ENCODE data around the gene PPP2R2D.
"Not testable (repeated sequence)": the region's sequence is repeated elsewhere in the genome, so short reads cannot be mapped to it uniquely, and the experiment has no call there.

The PPP2R2D gene

DNA sequence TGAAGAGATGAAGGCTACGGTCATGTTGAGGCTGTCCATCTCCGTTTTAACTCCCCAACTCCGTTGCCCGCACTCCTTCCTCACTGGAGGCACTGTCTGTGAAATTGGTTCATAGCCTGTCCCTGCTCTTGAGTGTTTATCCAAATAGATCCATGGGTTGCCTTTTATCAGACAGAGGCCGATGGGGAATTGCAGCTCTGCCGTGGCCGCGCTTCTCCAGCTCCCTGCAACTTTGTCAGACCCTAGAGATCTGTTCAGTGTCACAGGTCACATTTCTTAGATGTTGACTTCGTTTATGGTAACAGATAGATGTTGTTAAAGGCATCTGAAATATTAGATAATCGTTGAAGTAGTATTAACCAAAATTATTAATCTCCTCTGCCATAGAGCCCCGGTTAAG lies 14.7 kb downstream of the PPP2R2D start:
- DNase-seq, result no peak
- no peak overlapping the region for H3K4me3 ChIP-seq (ENCODE audit: low read depth, low read length)
- TF ChIP-seq, protein P1, sequence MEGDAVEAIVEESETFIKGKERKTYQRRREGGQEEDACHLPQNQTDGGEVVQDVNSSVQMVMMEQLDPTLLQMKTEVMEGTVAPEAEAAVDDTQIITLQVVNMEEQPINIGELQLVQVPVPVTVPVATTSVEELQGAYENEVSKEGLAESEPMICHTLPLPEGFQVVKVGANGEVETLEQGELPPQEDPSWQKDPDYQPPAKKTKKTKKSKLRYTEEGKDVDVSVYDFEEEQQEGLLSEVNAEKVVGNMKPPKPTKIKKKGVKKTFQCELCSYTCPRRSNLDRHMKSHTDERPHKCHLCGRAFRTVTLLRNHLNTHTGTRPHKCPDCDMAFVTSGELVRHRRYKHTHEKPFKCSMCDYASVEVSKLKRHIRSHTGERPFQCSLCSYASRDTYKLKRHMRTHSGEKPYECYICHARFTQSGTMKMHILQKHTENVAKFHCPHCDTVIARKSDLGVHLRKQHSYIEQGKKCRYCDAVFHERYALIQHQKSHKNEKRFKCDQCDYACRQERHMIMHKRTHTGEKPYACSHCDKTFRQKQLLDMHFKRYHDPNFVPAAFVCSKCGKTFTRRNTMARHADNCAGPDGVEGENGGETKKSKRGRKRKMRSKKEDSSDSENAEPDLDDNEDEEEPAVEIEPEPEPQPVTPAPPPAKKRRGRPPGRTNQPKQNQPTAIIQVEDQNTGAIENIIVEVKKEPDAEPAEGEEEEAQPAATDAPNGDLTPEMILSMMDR (IDR thresholded peaks at IDR 0.05; ENCODE audit: low read depth, low read length), result no peak
- H3K9me3 ChIP-seq (ENCODE audit: severe bottlenecking), result no peaks in the 10 kb centered on the region
- H3K36me3 ChIP-seq, result no peaks in the 10 kb centered on the region; the same call in 1 of the 2 replicates
- no peaks in the 10 kb centered on the region for H3K27me3 ChIP-seq (ENCODE audit: insufficient read depth, low read depth, severe bottlenecking)
- H3K27ac ChIP-seq, result no peak overlapping the region

DNA sequence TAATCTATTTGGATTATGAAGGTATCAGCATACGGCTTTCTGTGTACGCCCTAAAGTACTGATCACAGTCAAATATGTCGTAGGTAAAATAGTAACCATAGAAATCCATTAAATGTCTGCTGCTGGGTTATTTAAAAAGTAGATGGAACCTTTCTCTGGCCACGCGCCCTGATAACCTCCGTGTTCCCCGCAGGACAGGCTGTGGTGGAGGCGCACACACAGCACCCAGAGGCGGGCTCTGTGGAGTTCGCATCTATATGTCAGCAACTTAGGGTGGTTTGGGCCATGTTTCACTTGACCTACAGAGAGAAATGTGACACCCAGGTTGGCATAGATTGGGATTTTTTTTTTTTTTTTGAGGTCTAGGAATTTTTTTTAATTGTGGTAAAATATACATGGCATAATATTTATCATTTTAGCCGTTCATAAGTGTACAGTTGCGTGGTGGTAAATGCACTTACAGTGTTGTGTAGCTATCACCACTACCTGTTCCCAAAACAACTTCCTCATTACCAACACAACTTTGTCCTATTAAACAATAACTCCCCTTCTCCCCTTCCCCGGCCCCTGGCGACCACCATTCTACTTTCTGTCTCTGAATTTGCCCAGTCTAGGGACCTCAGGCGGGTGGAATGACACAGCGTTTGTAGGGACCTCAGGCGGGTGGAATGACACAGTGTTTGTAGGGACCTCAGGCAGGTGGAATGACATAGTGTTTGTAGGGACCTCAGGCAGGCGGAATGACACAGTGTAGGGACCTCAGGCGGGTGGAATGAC lies 15.4 kb downstream of the PPP2R2D start:
- no peaks in the 10 kb centered on the region for H3K9me3 ChIP-seq (ENCODE audit: severe bottlenecking)
- DNase-seq, result no peak
- TF ChIP-seq, protein P1 (IDR thresholded peaks at IDR 0.05; ENCODE audit: low read depth, low read length), result no peak
- no peak overlapping the region for H3K27ac ChIP-seq
- no peaks in the 10 kb centered on the region for H3K27me3 ChIP-seq (ENCODE audit: insufficient read depth, low read depth, severe bottlenecking)
- H3K36me3 ChIP-seq, result no peaks in the 10 kb centered on the region; the same call in 1 of the 2 replicates
- no peak overlapping the region for H3K4me3 ChIP-seq (ENCODE audit: low read depth, low read length)

DNA sequence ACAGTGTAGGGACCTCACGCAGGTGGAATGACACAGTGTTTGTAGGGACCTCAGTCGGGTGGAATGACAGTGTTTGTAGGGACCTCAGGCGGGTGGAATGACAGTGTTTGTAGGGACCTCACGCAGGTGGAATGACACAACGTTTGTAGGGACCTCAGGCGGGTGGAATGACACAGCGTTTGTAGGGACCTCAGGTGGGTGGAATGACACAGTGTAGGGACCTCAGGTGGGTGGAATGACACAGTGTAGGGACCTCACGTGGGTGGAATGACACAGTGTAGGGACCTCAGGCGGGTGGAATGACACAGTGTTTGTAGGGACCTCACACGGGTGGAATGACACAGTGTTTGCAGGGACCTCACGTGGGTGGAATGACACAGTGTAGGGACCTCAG lies 16.0 kb downstream of the PPP2R2D start:
- H3K27ac ChIP-seq; H3K9me3 ChIP-seq (ENCODE audit: severe bottlenecking); H3K27me3 ChIP-seq (ENCODE audit: insufficient read depth, low read depth, severe bottlenecking); H3K4me3 ChIP-seq (ENCODE audit: low read depth, low read length); DNase-seq; H3K36me3 ChIP-seq: not testable (repeated sequence)

DNA sequence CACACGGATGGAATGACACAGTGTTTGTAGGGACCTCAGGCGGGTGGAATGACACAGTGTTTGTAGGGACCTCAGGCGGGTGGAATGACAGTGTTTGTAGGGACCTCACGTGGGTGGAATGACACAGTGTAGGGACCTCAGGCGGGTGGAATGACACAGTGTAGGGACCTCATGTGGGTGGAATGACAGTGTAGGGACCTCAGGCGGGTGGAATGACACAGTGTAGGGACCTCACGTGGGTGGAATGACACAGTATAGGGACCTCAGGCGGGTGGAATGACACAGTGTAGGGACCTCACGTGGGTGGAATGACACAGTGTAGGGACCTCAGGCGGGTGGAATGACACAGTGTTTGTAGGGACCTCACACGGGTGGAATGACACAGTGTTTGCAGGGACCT lies 16.7 kb downstream of the PPP2R2D start:
- H3K4me3 ChIP-seq (ENCODE audit: low read depth, low read length); H3K36me3 ChIP-seq; DNase-seq; H3K27ac ChIP-seq; H3K9me3 ChIP-seq (ENCODE audit: severe bottlenecking); H3K27me3 ChIP-seq (ENCODE audit: insufficient read depth, low read depth, severe bottlenecking): not testable (repeated sequence)

DNA sequence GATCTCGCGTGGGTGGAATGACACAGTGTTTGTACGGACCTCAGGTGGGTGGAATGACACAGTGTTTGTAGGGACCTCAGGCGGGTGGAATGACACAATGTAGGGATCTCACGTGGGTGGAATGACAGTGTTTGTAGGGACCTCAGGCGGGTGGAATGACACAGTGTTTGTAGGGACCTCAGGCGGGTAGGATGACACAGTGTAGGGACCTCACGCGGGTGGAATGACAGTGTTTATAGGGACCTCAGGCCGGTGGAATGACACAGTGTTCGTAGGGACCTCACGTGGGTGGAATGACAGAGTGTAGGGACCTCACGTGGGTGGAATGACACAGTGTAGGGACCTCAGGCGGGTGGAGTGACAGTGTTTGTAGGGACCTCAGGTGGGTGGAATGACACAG lies 18.7 kb downstream of the PPP2R2D start:
- H3K4me3 ChIP-seq (ENCODE audit: low read depth, low read length); H3K9me3 ChIP-seq (ENCODE audit: severe bottlenecking); DNase-seq; H3K27ac ChIP-seq; H3K36me3 ChIP-seq; H3K27me3 ChIP-seq (ENCODE audit: insufficient read depth, low read depth, severe bottlenecking): not testable (repeated sequence)

DNA sequence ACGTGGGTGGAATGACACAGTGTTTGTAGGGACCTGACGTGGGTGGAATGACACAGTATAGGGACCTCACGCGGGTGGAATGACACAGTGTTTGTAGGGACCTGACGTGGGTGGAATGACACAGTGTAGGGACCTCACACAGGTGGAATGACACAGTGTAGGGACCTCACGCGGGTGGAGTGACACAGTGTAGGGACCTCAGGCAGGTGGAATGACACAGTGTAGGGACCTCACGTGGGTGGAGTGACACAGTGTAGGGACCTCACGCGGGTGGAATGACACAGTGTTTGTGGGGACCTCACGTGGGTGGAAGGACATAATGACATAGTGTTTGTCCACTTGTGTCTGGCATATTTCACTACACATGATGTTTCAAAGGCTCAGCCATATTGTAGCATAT lies 19.3 kb downstream of the PPP2R2D start:
- no peak for DNase-seq
- H3K27me3 ChIP-seq (ENCODE audit: insufficient read depth, low read depth, severe bottlenecking), result no peaks in the 10 kb centered on the region
- H3K4me3 ChIP-seq (ENCODE audit: low read depth, low read length), result no peak overlapping the region
- no peaks in the 10 kb centered on the region for H3K9me3 ChIP-seq (ENCODE audit: severe bottlenecking)
- H3K27ac ChIP-seq, result no peak overlapping the region
- H3K36me3 ChIP-seq, result no peaks in the 10 kb centered on the region
- TF ChIP-seq, protein P1 (IDR thresholded peaks at IDR 0.05; ENCODE audit: low read depth, low read length), result no peak

DNA sequence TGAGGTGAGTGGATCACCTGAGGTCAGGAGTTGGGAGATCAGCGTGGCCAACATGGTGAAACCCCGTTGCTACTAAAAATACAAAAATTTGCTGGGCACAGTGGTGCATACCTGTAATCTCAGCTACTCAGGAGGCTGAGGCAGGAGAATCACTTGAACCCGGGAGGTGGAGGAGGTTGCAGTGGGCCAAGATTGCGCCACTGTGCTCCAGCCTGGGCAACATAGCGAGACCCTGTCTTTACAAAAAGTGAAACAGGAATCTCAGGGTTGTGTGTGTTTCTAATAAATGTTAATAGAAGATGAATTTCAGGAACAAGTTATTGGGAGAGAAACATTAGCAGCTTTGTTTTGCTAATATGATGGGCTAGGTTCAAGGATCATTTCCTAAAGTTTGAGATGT lies 19.9 kb downstream of the PPP2R2D start:
- Histone ChIP-seq H3K36me3 (no peaks in the 10 kb centered on the region), H3K4me3 (ENCODE audit: low read depth, low read length) (no peak overlapping the region), H3K27ac (no peak overlapping the region), H3K9me3 (ENCODE audit: severe bottlenecking) (no peaks in the 10 kb centered on the region), H3K27me3 (ENCODE audit: insufficient read depth, low read depth, severe bottlenecking) (no peaks in the 10 kb centered on the region)
- no peak for DNase-seq
- TF ChIP-seq, protein P1 (IDR thresholded peaks at IDR 0.05; ENCODE audit: low read depth, low read length), result no peak
